Hematopoietic multipotent progenitor cell treated with erythropoietin and hydrocortisone succinate and interleukin-3 and kit ligand, for 6 days (in vitro differentiated cells): ENCODE measurements around the gene TMEM117.
"Not testable (repeated sequence)": the region's sequence is repeated elsewhere in the genome, so short reads cannot be mapped to it uniquely, and the experiment has no call there.

ENCODE experiments used
- DNase-seq: peaks from one replicate; pipeline ENCODE4 v3.0.0-alpha.2; 2015

The TMEM117 gene

GRCh38 chr12:44117337-44117736 lies 281.5 kb downstream of the TMEM117 start:
- no peak for DNase-seq

- DNase-seq, result no peak
These were observed 283.1 kb downstream of the TMEM117 start for GRCh38 chr12:44118946-44119345.

GRCh38 chr12:44126806-44127205 lies 290.9 kb downstream of the TMEM117 start:
- no peak for DNase-seq

GRCh38 chr12:44127966-44128710 lies 292.3 kb downstream of the TMEM117 start:
- DNase-seq, result no peak

GRCh38 chr12:44143175-44143574 lies 307.3 kb downstream of the TMEM117 start:
- DNase-seq, result no peak

GRCh38 chr12:44148936-44149335 lies 313.1 kb downstream of the TMEM117 start:
- no peak for DNase-seq

GRCh38 chr12:44154128-44154527 lies 318.2 kb downstream of the TMEM117 start:
- no peak for DNase-seq

GRCh38 chr12:44155358-44155757 lies 319.5 kb downstream of the TMEM117 start:
- DNase-seq, result no peak

GRCh38 chr12:44157359-44157758 lies 321.5 kb downstream of the TMEM117 start:
- DNase-seq, result no peak

GRCh38 chr12:44158746-44159145 lies 322.9 kb downstream of the TMEM117 start:
- DNase-seq, result no peak

- DNase-seq, result no peak
These were observed 323.3 kb downstream of the TMEM117 start for GRCh38 chr12:44159216-44159615.

GRCh38 chr12:44159862-44160261 lies 324.0 kb downstream of the TMEM117 start:
- no peak for DNase-seq

- DNase-seq, result no peak
These were observed 327.1 kb downstream of the TMEM117 start for GRCh38 chr12:44162961-44163360.

GRCh38 chr12:44174053-44174452 lies 338.2 kb downstream of the TMEM117 start:
- no peak for DNase-seq

- no peak for DNase-seq
These were observed 348.8 kb downstream of the TMEM117 start for GRCh38 chr12:44184499-44185206.

- DNase-seq, result no peak
These were observed 357.4 kb downstream of the TMEM117 start for GRCh38 chr12:44193281-44193680.

- DNase-seq, result not testable (repeated sequence)
These were observed 359.8 kb downstream of the TMEM117 start for GRCh38 chr12:44195719-44196118.

- DNase-seq, result no peak
These were observed 370.2 kb downstream of the TMEM117 start for GRCh38 chr12:44206045-44206444.

GRCh38 chr12:44217146-44217883 lies 381.4 kb downstream of the TMEM117 start:
- DNase-seq, result no peak

- no peak for DNase-seq
These were observed 387.9 kb downstream of the TMEM117 start for GRCh38 chr12:44223736-44224135.

GRCh38 chr12:44224399-44225148 lies 388.7 kb downstream of the TMEM117 start:
- DNase-seq, result no peak

- DNase-seq, result no peak
These were observed 389.2 kb downstream of the TMEM117 start for GRCh38 chr12:44225149-44225510.

GRCh38 chr12:44227616-44228015 lies 391.7 kb downstream of the TMEM117 start:
- DNase-seq, result no peak
